Measurements from ENCODE around the gene TPGS2.
"Not testable (repeated sequence)": the region's sequence is repeated elsewhere in the genome, so short reads cannot be mapped to it uniquely, and the experiment has no call there.

Gene TPGS2

DNA sequence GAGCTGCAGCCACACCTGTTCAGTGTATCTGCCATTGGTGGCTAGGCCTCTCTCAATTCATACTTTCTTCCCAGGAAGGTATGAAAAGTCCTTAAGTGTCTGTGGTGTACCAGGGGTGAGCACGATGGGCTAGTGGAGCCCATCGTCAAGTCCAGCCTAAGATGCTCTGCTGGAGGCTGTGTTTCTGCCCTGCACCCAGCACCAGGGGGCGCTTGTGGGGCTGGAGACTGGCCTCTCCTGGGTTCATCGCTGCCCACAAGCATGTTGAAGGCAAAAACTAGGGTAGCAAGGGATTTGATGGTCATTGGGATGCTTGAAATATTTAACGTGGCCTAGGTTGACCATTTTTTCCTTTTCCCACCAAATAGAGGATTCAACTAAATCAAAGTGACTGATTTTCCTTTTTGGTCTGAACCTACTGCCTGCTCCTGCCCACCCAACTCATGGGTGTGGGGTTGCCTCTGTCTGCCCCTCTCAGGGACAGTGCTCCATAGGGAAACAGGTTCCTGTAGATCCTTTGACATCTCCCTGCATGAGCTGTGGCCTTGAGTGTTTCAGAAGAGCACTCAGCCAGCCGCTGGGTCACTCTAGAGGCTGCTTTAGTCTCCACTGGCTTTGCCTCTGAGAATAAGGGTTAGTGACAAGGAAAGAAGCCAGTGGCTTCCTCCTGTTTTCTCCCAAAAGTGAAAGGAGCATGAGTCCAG is 59.0 kb downstream of the TPGS2 start:
- TF ChIP-seq, protein P1, sequence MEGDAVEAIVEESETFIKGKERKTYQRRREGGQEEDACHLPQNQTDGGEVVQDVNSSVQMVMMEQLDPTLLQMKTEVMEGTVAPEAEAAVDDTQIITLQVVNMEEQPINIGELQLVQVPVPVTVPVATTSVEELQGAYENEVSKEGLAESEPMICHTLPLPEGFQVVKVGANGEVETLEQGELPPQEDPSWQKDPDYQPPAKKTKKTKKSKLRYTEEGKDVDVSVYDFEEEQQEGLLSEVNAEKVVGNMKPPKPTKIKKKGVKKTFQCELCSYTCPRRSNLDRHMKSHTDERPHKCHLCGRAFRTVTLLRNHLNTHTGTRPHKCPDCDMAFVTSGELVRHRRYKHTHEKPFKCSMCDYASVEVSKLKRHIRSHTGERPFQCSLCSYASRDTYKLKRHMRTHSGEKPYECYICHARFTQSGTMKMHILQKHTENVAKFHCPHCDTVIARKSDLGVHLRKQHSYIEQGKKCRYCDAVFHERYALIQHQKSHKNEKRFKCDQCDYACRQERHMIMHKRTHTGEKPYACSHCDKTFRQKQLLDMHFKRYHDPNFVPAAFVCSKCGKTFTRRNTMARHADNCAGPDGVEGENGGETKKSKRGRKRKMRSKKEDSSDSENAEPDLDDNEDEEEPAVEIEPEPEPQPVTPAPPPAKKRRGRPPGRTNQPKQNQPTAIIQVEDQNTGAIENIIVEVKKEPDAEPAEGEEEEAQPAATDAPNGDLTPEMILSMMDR (IDR thresholded peaks at IDR 0.05; ENCODE audit: low read depth, low read length, missing control alignments): peak; percentile 65
- H3K4me3 ChIP-seq (ENCODE audit: low read depth, low read length): no peak overlapping the region
- DNase-seq (ENCODE audit: low read depth): no peak

DNA sequence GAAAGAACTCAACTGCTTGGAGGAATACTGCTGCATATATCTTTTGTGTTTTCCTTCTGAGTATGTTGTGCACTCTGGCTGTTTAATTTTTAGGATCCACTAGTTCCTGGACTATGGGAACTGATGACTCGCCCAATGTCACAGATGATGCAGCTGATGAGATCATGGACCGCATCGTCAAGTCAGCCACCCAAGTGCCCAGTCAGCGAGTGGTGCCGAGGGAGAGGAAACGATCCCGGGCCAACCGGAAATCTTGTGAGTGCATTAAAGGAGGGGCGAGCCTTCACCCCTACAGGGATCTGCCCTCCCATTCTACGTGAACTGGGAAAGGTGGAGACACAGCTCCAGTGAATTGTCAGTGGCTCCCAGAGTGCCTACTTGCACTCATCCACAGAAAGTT is 59.6 kb downstream of the TPGS2 start:
- H3K4me3 ChIP-seq (ENCODE audit: low read depth, low read length): no peak overlapping the region
- no peak for DNase-seq (ENCODE audit: low read depth)
- TF ChIP-seq, protein P1 (IDR thresholded peaks at IDR 0.05; ENCODE audit: low read depth, low read length, missing control alignments): no peak

DNA sequence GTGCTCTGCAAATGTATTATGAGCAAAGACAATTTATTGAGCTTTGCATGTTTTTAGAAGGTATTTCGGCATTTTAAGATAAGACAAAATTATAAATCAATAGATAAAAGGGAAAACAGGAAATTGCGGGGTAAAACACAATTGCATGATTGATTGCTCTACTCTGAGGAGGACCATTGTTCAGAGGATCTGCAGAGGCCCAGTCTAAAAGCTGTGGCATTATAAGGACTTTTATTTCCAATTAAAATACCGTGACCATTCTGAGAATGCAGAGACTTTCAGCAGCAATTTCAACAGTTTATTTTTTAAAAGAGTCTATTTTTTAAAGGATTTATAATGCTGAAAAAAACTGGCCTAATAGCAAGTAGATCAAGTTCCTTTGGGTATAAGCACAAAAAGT is 62.0 kb downstream of the TPGS2 start:
- no peak overlapping the region for H3K4me3 ChIP-seq (ENCODE audit: low read depth, low read length)
- DNase-seq (ENCODE audit: low read depth): no peak
- TF ChIP-seq, protein P1 (IDR thresholded peaks at IDR 0.05; ENCODE audit: low read depth, low read length, missing control alignments): no peak

DNA sequence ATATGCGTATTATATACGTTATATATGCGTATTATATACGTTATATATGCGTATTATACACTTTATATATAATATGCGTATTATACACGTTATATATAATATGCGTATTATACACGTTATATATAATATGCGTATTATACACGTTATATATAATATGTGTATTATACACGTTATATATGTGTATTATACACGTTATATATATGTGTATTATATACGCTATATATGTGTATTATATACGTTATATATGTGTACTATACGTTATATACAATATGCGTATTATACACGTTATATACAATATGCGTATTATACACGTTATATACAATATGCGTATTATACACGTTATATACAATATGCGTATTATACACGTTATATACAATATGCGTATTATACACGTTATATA is 65.8 kb downstream of the TPGS2 start:
- DNase-seq (ENCODE audit: low read depth); H3K4me3 ChIP-seq (ENCODE audit: low read depth, low read length): not testable (repeated sequence)

DNA sequence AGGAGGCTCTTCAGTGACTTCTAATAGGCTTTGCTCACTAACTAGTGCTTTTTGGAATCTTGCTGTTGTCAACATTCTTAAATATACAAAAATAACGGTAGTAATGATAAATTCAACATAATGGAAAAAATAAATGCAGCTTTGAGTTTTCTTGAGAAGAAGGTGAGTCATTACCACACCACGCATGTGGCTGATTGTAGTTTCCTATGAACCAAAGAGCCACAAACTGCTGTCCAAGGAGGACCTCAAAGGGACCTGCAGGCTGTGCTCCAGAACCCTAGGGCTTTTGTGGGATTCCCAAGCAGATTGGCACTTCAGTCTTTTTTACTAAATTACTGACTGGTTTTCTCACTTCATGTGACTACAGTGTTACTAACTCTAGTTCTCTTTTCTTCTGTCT is 66.7 kb downstream of the TPGS2 start:
- no peak overlapping the region for H3K4me3 ChIP-seq (ENCODE audit: low read depth, low read length)
- TF ChIP-seq, protein P1 (IDR thresholded peaks at IDR 0.05; ENCODE audit: low read depth, low read length, missing control alignments): no peak
- DNase-seq (ENCODE audit: low read depth): no peak

DNA sequence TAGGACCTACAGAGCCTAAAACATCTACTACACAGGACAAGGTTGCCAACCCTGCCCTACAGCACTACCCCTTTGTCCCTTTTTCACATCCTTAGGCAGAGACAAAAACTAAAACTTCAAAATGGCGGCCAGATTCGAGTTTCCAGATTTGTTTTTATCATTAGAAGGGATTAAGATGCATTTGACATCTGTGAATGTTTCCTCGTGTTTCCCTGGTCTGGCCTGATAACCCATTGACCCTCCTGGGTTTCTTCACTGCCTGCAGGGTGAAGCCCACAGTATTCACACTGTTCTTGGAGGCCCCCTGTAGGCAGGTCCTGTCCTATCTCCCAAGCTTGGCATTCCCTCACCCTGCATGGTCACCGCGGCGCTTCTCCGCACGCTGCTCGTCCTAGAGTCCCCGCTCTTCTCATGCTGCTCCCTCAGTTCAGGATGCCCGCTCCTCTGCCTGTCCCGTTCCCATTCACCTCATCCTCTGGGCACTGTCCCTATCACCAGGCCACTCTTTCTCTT is 67.6 kb downstream of the TPGS2 start:
- TF ChIP-seq, protein P1 (IDR thresholded peaks at IDR 0.05; ENCODE audit: low read depth, low read length, missing control alignments): peak; percentile 34
- H3K4me3 ChIP-seq (ENCODE audit: low read depth, low read length): no peak overlapping the region
- DNase-seq (ENCODE audit: low read depth): no peak

DNA sequence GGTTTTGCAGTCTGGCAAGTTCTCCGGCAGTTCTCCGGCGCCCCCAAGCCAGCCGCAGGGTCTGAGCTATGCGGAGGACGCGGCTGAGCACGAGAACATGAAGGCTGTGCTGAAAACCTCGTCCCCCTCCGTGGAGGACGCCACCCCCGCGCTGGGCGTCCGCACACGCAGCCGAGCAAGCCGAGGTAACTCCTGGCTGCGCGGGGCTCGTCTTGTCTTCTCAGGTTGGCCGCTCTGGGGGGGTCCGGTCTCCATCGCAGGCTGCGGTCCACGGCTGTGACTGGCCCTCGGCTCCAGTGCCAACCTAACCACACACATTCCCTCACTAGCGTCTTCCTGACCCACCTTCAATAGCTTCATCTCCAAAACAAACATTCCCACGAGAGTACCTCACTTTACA is 68.2 kb downstream of the TPGS2 start:
- no peak for DNase-seq (ENCODE audit: low read depth)
- no peak overlapping the region for H3K4me3 ChIP-seq (ENCODE audit: low read depth, low read length)
- TF ChIP-seq, protein P1 (IDR thresholded peaks at IDR 0.05; ENCODE audit: low read depth, low read length, missing control alignments): no peak

Measured in GM12864 (cell line).